Fibroblast of skin of abdomen (primary cell): ENCODE measurements around the gene LIM2. TPM values are rescaled to one million over a fixed set of nuclear protein-coding genes. Genes with fewer than 3 reads are reported as not detected.
A peak's percentile ranks its signal among the peaks of the same experiment; 100 is the strongest.
"Not testable (repeated sequence)": the region's sequence is repeated elsewhere in the genome, so short reads cannot be mapped to it uniquely, and the experiment has no call there.

ENCODE experiments used
- DNase-seq: peaks from one replicate; pipeline ENCODE4 v3.0.0-alpha.2; 2013
- polyA plus RNA-seq, 2 experiments: library from polyadenylated mRNA; unstranded; fragments of 120-200 nt; gene quantifications; one replicate each; pipeline ENCODE4 v1.2.1, GENCODE V29; 2013; ENCODE audit not compliant: insufficient read length in 2 of 2

Gene LIM2
- polyA plus RNA-seq (2013, experiment 1 of 2; ENCODE audit: insufficient read length) = not detected
- not detected for polyA plus RNA-seq (2013, experiment 2 of 2; ENCODE audit: insufficient read length)

DNA sequence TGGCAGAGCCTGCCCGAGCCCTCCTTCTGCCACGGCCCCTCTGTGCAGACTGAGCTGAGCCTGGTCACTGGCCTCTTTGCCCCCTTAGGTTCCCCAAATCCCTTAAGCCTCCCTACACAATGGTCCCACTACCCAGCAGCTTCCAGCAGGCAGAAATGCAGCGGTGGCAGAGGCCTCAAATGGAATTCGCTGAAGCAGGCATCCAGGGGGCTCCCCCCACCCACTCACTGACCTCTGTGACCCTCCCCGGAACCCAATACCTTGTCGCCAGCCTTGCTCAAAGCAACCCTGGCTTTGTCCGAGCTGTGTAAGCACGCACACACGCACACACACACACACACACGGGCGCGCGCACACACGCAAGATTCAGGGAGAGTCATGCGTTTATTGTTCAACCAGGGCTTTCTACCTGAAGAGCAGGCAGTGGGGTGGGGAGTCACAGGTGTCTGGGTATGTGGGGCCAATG lies at the start of gene LIM2:
Gene LIM2, minus strand, starts transcription at position 51 of the 466 bp plus-strand sequence. CDS start 531 bp downstream, outside the sequence.
- DNase-seq = no peak

- no peak for DNase-seq
Measured at GRCh38 chr19:51434456-51434855, 46.7 kb upstream of the LIM2 start.

- no peak for DNase-seq
Measured at GRCh38 chr19:51433043-51433442, 45.3 kb upstream of the LIM2 start.

DNA sequence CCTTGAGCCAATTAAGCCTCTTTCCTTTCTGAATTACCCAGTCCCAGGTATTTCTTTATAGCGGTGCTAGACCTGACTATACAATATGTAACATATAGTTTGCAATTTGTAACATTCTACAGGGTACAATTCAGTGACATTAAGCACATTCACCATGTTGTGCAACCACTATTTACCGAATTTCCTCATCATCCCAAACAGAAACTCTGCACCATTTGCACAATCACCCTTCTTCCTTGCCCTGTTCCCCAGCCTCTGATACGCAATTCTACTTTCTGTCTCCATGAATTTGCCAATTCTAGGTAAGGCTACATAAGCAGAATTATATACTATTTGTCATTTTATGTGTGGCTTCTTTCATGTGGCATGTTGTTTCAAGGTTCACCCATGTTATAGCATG lies 43.4 kb upstream of the LIM2 start:
- no peak for DNase-seq

GRCh38 chr19:51430221-51430620 lies 42.4 kb upstream of the LIM2 start:
- DNase-seq = no peak

DNA sequence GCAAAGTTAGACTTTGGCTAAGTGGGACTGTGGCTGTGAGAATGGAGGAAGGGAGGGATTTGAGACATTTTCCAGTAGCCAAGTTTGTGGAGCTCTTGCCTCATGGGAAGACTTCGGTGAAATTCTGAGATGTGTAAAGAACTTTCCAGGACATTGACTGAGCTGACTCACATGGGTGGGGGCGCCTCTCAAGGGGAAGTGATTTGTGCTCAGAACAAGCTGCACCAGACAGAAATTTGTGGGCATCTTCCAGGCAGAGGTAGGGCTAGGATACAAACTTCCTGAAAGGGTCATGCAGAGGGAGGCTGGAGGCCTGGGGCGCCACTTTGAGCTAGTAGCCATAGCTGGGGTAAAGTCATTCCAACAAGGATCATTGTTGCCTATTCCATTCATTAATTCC lies 39.4 kb upstream of the LIM2 start:
- DNase-seq = no peak

DNA sequence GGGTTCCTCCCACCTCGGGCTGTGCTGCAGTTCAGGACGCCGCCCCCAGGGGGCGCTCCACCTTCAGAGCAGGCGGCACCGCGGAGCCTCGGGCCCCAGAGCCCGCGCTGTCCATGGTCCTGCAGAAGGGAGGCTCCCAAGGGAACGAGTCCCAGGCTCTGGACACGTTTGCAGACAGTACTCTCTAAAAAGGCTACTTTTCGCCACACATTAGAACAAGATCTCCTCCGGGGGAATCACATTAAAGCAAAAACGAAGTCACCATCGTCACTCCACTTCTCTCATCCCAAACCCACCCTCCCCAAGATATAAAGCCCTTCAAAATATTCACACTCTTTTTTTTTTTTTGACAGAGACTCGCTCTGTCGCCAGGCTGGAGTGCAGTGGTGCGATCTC lies 34.3 kb upstream of the LIM2 start:
- DNase-seq = peak; percentile 60

DNA sequence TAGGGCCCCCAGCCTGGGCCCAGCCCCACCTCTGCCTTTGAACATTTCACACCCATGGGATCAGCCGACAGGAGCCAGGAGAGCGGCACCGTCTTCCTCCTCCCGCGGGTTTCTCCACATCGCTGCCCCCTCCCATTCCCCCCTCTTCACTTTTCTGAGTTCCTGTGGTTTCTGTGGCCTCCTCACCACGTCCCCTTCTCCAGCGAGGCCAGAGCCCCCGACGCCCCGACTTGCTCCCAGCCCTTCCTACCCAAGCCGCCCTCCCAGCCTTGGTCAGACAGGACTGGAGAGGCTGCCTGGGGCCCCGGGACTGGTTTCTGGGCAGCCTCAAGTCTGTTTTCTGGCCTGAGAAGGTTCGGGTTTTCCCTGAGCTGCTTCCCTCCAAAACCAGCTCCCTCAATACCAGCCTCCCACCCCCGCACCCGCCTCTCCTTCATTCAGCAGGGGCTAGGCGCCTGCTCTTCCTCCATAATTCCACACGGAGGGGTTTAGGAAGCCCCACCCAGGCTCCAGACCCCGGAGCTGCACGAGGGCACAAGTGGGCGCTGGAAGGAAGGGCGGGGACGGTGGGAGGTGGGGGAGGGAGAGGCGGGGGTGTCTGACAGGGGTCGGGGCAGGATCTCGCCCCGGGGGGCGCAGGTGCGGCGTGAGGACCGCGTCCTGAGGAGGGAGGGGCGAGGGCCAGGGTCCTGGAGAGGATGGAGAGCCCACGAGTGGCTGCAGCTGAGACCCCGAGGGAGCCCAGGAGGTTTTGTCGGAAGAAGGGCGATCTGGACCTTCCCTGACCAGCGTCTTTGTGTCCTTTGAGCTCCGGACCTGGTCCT lies 33.7 kb upstream of the LIM2 start:
- no peak for DNase-seq

DNA sequence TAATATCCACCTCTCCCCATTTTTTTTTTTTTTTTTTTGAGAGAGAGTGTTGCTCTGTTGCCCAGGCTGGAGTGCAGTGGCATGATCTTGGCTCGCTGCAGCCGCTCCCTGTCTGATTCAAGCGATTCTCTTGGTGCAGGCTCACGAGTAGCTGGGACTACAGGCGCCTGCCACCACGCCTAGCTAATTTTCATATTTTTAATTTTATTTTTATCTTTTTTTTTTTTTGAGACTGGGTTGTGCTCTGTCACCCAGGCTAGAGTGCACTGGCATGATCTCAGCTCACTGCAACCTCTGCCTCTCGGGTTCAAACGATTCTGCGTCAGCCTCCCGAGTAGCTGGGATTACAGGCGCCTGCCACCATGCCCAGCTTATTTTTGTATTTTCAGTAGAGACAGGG lies 32.7 kb upstream of the LIM2 start:
- DNase-seq = not testable (repeated sequence)

GRCh38 chr19:51418707-51419106 lies 30.9 kb upstream of the LIM2 start:
- DNase-seq = no peak

GRCh38 chr19:51417810-51418157 lies 30.0 kb upstream of the LIM2 start:
- no peak for DNase-seq

GRCh38 chr19:51417107-51417809 lies 29.5 kb upstream of the LIM2 start, which contains the start of gene SIGLEC10:
SIGLEC10 (minus strand) TSS chr19:51417642; CDS start chr19:51417581, 61 bp downstream.
- no peak for DNase-seq

DNA sequence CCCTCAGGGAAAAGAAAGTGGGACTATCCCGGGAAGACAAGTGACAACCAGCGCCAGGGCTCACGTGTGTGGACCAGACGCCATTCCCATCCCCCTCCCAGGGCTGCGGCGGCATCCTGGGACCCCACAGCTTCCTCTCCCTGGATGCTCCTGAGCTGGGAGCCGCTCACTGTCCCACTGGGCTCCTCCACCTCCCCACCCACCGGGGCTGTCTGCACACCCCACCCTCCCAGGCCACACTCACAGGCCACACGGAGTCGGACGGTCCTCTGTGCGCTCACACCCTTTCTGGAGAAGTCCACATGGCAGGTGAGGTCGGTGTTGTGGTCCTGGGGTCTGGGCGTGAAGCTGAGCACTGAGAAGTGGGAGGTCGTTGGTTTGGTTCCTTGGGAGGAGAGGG lies 28.6 kb upstream of the LIM2 start:
- DNase-seq = not testable (repeated sequence)

- DNase-seq = no peak
Measured at GRCh38 chr19:51415187-51415586, 27.4 kb upstream of the LIM2 start.

GRCh38 chr19:51410950-51411748 lies 23.4 kb upstream of the LIM2 start:
- DNase-seq = no peak

GRCh38 chr19:51407511-51408131 lies 19.8 kb upstream of the LIM2 start:
- DNase-seq = no peak

DNA sequence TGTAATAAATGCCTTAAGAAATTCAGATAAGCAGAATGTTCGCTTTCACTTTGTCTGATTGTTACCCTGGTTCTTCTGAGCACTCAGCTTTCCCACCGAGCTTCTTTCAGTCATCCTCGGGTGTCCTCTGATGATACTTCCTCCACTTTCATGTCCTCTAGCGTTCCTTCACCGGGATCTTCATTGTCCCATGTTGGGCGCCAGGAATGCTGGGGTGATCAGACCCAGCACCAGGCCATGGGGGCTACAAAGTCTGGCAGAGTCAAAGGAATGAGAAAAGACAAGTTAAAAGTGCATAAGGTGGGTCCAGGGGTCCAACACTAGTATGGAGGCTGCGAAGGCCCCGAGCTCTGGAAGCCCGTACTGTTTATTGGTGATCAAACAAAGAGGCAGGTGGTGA lies 14.3 kb upstream of the LIM2 start:
- no peak for DNase-seq

DNA sequence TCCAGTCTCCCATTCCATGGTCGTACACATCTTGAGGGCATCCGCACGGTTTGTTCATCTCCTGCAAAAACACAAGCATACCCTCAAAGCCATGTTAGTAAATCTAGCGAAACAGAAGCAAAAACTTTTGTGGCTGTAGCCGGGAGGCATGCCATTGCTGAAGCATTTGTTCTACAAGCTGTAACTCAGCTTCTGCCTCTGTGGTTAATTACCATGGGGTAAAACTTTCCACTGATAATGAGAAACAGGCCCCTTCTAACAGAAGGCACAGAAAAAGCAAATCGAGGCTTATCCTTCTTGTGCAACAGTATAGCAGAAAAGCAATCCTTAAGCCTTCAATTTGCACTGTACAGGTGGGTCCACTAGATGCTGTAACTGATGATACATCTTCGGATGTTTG lies 12.2 kb upstream of the LIM2 start:
- DNase-seq = not testable (repeated sequence)

GRCh38 chr19:51399231-51399630 lies 11.5 kb upstream of the LIM2 start:
- DNase-seq = no peak

- peak; percentile 9 for DNase-seq
Measured at GRCh38 chr19:51398096-51398704, 10.4 kb upstream of the LIM2 start.

- peak; percentile 63 for DNase-seq
Measured at GRCh38 chr19:51397453-51397852, 9.7 kb upstream of the LIM2 start.

DNA sequence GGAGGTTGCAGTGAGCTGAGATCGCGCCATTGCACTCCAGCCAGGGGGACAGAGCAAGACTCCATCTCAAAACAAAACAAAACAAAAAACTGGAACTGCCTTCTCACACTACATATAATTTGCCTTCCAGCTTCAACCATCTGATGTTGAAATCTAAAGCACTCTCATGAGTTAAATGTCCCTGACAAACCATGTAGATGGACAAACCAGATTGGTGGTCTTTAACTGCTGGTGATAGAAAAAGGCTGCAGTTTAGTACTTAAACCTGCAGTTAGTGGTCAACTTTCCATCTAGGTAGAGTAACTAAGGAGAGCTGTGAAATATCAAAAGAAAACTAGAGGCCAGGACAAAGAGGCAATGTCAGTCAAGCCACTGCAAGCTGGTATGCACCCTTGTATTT lies 8.4 kb upstream of the LIM2 start:
- DNase-seq = no peak
